HFF-Myc (cell line): ENCODE data around the gene PTHLH.

Experiments used
- DNase-seq: peaks from one replicate; pipeline ENCODE4 v3.0.0-alpha.2; 2011; ENCODE audit warnings: low read depth; ENCODE audit errors: extremely low read depth
- H3K4me3 ChIP-seq: replicated peaks from 2 replicates; pipeline ENCODE4 v1.5.1; 2011; ENCODE audit warnings: low read depth, mild to moderate bottlenecking, control low read depth, low read length
- TF ChIP-seq, protein P1 (sequence below): IDR thresholded peaks from 2 replicates; pipeline ENCODE4 v1.5.1; 2012; ENCODE audit warnings: mild to moderate bottlenecking, low read depth, low read length, control low read depth; ENCODE audit errors: missing control alignments

PTHLH gene

DNA sequence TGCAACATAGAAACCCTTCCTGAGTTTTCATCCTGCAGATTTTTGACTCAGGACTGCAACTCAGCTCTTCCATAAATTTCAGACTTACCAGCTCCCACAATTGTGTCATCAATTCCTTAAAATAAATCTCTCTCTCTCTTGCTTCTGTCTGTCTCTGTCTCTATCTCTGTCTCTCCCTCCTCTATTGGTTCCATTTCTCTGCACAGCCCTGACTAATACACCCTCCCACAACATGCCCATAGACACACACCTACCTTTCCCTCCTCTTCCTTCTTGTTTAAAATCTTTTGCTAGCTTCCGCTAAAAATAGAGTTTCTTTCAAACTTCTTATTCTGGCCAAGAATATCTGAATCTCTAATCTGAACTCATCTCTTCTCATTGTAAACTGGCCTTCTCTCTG, 22.9 kb upstream of the PTHLH start:
- H3K4me3 ChIP-seq: no peak overlapping the region
- no peak for DNase-seq
- TF ChIP-seq, protein P1, sequence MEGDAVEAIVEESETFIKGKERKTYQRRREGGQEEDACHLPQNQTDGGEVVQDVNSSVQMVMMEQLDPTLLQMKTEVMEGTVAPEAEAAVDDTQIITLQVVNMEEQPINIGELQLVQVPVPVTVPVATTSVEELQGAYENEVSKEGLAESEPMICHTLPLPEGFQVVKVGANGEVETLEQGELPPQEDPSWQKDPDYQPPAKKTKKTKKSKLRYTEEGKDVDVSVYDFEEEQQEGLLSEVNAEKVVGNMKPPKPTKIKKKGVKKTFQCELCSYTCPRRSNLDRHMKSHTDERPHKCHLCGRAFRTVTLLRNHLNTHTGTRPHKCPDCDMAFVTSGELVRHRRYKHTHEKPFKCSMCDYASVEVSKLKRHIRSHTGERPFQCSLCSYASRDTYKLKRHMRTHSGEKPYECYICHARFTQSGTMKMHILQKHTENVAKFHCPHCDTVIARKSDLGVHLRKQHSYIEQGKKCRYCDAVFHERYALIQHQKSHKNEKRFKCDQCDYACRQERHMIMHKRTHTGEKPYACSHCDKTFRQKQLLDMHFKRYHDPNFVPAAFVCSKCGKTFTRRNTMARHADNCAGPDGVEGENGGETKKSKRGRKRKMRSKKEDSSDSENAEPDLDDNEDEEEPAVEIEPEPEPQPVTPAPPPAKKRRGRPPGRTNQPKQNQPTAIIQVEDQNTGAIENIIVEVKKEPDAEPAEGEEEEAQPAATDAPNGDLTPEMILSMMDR: no peak

DNA sequence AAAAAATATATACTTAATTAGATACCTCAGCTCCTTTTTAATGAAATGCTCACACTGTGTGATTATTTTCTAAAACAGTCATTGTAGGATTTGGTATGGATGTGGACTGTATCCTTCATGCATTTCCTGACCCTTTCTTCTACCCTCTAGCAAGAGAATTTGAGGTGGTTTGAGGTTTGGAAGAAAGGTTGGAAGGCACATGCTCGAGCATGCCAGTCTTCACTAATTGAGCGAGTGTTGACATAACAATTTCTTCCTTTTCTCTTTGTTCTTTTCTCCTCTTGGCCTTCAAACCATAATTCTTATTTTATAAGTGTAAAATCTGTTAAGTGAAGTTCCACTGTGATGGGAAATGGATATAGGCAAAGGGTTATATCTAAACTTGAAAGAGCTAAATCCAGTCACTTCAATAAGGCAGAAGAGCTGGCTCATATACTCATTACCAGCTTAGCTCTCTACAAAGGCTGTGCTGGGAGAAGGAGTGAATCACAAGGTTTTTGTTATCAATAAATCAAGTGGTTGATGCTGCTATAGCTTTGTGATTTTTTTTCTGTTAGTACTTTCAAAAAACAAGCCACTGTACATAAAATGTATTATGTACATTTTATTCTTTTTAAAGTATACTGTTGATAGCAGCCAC, 16.2 kb upstream of the PTHLH start:
- no peak for DNase-seq
- no peak overlapping the region for H3K4me3 ChIP-seq
- TF ChIP-seq, protein P1: no peak

DNA sequence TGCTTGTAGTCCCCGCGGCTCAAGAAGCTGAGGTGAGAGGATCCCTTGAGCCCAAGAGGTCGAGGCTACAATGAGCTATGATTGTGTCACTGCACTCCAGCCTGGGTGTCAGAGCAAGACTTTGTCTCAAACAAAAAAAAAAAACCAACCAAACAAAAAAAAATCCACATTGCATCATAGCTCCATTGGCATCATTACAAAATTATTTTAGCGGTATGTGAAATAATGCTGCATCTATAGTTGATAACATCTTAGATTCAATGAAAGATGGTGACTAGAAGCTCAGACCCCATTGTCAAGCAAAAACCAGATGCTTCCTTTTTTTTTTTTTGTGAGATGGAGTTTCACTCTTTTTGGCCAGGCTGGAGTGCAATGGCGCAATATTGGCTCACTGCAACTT, 14.8 kb upstream of the PTHLH start:
- no peak for DNase-seq
- H3K4me3 ChIP-seq: no peak overlapping the region
- TF ChIP-seq, protein P1: no peak

DNA sequence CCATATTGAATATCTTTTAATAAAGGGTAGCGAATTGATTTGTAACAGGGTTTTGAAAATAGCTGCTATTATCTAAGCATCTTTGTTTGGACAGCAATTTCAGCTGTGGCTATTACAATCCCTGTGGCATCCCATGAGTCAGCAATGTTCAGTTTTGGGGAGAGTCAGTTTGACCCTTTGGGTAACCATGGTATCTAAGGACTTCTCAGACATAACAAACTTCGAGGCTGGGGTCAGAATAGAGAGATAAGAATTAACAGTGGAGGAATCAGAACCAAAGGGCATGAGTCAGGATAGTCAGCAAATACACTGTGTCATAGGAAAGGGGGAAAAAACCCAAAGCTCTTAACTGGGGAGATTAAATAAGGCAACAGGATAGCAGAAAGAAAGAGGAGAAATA, 11.7 kb upstream of the PTHLH start:
- TF ChIP-seq, protein P1: no peak
- no peak overlapping the region for H3K4me3 ChIP-seq
- DNase-seq: no peak

DNA sequence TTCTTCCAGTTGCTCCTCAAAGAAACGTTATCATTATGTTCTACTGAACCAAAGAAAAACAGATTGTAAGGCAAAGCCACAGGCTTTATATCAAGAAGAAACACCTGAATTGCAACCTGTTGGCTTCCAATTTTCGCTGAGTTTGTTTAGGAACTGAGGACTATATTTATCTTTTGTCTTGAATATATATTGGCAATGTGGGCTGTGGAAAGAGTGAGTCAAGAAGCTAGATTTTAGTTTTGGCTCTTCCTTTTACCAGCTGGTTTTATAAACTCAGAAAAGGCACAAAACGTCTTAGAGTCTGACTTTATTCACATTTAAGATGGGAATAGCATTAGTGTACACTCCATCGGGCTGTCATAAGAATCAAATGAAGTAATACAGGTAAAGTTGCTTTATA, 10.4 kb upstream of the PTHLH start:
- DNase-seq: no peak
- TF ChIP-seq, protein P1: no peak
- H3K4me3 ChIP-seq: no peak overlapping the region

DNA sequence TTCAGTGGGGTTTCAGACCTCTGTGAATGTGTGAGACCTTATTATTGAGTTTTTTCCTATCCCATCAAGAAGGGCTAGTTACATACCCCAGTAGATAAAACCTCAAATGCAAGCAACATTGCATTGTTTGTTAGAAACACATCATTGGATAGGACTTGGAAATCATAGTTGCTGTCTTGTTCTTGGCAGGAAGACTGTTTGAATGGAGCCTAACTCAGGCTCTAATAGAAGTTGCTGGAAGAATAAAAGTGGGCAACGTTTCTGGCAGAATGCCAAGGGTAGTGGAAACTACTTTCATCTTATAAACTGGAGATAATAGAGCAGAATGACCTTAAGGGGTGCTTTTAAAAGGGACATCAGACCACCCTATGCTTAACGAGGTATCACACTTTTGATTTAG, 9.9 kb upstream of the PTHLH start:
- TF ChIP-seq, protein P1: no peak
- no peak overlapping the region for H3K4me3 ChIP-seq
- DNase-seq: no peak

DNA sequence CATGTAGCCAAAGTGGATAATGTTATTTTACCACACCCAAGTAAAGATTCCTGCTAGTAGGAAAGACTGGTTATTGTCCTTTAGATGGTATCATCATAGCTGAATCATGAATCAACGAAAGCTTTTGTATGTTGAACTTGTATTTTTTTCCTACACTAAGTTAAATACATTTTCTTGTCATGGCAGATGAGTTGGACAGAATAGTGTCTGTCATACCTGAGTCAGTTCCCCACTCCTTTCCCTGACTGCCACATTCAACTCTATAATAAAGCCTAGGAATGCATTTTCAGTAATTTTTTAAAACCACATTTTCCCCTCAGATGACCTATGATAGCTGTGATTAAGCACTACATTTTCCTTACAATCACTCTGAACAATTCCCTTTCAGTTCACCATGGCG, 9.3 kb upstream of the PTHLH start:
- no peak for DNase-seq
- H3K4me3 ChIP-seq: no peak overlapping the region
- TF ChIP-seq, protein P1: no peak
